Endothelial cell (in vitro differentiated cells): Measurements from ENCODE around the gene DAAM1. TPM values are rescaled to one million over a fixed set of nuclear protein-coding genes. Genes with fewer than 3 reads are reported as not detected.

Experiments
- DNase-seq: peaks from one replicate; pipeline ENCODE4 v3.0.0; 2021; ENCODE audit warnings: low spot score
- H3K27ac Mint-ChIP-seq: one replicate; pipeline ENCODE4 v1.8.0; 2021; ENCODE audit warnings: mixed read lengths, inconsistent platforms; ENCODE audit not compliant: unreplicated experiment
- H3K27me3 Mint-ChIP-seq: one replicate; pipeline ENCODE4 v1.8.0; 2021; ENCODE audit warnings: mild to moderate bottlenecking, moderate library complexity, mixed read lengths, inconsistent platforms; ENCODE audit not compliant: unreplicated experiment
- H3K36me3 Mint-ChIP-seq: one replicate; pipeline ENCODE4 v1.8.0; 2021; ENCODE audit warnings: mild to moderate bottlenecking, low read depth, mixed read lengths, inconsistent platforms; ENCODE audit not compliant: unreplicated experiment
- H3K4me1 Mint-ChIP-seq: one replicate; pipeline ENCODE4 v1.8.0; 2021; ENCODE audit warnings: mild to moderate bottlenecking, mixed read lengths, inconsistent platforms; ENCODE audit not compliant: unreplicated experiment
- H3K4me3 Mint-ChIP-seq: one replicate; pipeline ENCODE4 v1.8.0; 2021; ENCODE audit warnings: mild to moderate bottlenecking, mixed read lengths, inconsistent platforms; ENCODE audit not compliant: unreplicated experiment
- H3K9me3 Mint-ChIP-seq: one replicate; pipeline ENCODE4 v1.8.0; 2021; ENCODE audit warnings: mixed read lengths, inconsistent platforms; ENCODE audit not compliant: unreplicated experiment
- total RNA-seq: library from RNA; stranded (reverse); fragmentation: NEBNext Ultra II Directional; extraction: Animal tissue kit (Norgen Biotek cat#: 25700); gene quantifications from one replicate; pipeline ENCODE4 v1.2.1, GENCODE V29; 2021; ENCODE audit not compliant: unreplicated experiment
- TF ChIP-seq, protein P1 (sequence below): fragments of 200-600 bp; sonication (generic); IDR thresholded peaks from one replicate; pipeline ENCODE4 v1.5.0; 2021; ENCODE audit warnings: antibody characterized with exemption; ENCODE audit not compliant: unreplicated experiment

Gene DAAM1
- total RNA-seq, 1 donor from 2014 or later = 103 TPM

DNA sequence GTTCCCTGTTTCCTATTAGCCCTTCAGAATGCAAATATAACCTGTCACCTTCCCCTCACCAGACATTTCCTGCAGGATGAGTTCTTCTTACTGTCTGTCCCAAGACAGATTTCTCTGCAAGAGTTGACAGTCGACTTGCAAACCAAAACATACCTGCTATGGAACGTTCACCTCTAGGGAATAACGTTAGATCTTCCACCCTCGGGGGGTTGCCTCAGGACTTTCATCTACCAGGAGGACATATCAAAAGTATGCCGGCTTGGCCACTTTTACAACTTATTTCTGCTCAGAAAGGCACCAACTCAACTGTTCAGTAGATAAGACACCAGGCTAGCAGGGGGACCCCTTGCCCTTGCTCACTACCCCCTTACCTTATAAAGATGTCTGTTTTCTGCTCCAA, 92.5 kb downstream of the DAAM1 start:
- Mint-ChIP-seq H3K4me3 (no peak overlapping the region), H3K4me1 (peaks cover 7% of the 10 kb centered on the region), H3K9me3 (peaks cover 5% of the 10 kb centered on the region), H3K27ac (no peak overlapping the region), H3K36me3 (peaks cover 16% of the 10 kb centered on the region), H3K27me3 (no peaks in the 10 kb centered on the region)
- TF ChIP-seq, protein P1, sequence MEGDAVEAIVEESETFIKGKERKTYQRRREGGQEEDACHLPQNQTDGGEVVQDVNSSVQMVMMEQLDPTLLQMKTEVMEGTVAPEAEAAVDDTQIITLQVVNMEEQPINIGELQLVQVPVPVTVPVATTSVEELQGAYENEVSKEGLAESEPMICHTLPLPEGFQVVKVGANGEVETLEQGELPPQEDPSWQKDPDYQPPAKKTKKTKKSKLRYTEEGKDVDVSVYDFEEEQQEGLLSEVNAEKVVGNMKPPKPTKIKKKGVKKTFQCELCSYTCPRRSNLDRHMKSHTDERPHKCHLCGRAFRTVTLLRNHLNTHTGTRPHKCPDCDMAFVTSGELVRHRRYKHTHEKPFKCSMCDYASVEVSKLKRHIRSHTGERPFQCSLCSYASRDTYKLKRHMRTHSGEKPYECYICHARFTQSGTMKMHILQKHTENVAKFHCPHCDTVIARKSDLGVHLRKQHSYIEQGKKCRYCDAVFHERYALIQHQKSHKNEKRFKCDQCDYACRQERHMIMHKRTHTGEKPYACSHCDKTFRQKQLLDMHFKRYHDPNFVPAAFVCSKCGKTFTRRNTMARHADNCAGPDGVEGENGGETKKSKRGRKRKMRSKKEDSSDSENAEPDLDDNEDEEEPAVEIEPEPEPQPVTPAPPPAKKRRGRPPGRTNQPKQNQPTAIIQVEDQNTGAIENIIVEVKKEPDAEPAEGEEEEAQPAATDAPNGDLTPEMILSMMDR = no peak
- DNase-seq = no peak

DNA sequence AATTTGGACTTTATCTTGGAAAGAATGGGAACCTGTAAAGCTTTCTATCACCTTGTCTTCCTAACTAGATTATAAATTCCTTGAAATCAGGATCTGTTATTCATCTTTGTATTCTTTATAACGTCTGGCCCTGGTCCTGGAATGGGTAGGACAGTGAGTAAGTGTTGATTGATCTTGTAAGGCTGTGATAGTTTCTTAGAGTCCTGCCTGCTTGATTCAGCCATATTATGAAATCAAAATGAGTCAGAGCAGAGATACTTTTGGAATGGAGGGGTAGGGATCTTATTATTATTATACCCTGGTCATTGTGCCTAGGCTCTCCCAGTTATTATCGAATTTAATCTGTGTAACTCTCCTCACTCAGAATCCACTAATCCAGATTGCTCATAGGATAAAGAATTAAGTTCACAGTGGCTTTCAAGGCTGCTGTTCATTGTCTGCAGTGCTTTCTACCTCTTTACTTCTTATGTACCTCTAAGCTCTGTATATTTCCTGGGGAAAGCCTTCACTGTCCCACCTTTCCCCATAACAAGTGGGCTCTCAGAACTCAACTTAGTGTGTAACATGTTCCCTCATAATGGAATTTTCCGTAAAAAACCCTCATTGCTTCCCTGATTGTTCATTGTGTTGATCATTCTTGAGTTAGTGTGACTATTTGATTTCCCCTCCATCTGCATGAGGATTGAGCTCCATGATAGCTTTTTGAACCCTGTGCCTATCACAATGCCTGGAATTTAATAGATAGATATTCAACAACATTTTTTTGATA, 93.3 kb downstream of the DAAM1 start:
- Mint-ChIP-seq H3K36me3 (peaks cover 16% of the 10 kb centered on the region), H3K4me3 (no peak overlapping the region), H3K9me3 (peaks cover 5% of the 10 kb centered on the region), H3K27me3 (no peaks in the 10 kb centered on the region), H3K27ac (no peak overlapping the region), H3K4me1 (peaks cover 7% of the 10 kb centered on the region)
- no peak for DNase-seq
- TF ChIP-seq, protein P1 = no peak

DNA sequence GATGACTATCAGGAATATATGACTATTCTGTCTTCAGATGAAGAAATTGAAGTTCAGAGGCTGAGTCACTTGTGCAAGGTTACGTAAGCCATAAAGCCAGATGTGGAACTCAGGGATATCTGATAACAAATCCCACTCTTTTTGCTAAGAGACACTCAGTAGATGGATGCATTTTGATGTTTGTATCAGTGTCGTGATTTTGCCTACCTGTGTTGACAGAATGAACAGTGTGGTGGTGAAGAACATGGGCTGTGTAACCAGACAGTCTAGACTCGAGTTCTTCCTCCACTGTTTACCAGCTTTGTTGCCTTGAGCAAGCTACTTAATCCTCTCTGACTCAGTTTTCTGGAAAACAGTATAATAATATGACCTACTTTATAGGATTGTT, 93.9 kb downstream of the DAAM1 start:
- Mint-ChIP-seq H3K27ac (no peak overlapping the region), H3K4me3 (no peak overlapping the region)
- TF ChIP-seq, protein P1 = no peak

DNA sequence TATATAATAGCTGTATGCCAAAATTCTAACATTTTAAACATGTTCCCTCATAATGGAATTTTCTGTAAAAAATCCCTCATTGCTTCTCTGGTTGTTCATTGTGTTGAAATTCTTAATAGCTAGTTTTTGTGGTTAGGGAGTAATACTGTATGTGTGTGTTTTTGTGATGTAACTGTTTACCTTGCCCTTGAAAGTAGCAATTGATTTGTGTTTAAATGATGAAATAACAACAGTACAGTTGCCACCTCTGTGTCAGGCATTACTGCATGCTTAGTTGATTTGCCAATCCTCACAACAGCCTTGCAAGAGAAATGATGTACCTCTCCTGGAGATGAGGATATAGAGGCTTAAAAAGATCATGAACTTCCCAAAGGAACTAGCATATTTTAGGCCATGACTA, 94.9 kb downstream of the DAAM1 start:
- Mint-ChIP-seq H3K27me3 (no peaks in the 10 kb centered on the region), H3K9me3 (peaks cover 5% of the 10 kb centered on the region), H3K4me3 (no peak overlapping the region), H3K36me3 (peaks cover 22% of the 10 kb centered on the region), H3K4me1 (peaks cover 8% of the 10 kb centered on the region), H3K27ac (no peak overlapping the region)
- DNase-seq = no peak
- TF ChIP-seq, protein P1 = no peak

More for the DNA sequence above, 93.9 kb downstream of the DAAM1 start:
- H3K36me3 Mint-ChIP-seq = peaks cover 16% of the 10 kb centered on the region
- H3K4me1 Mint-ChIP-seq = peaks cover 5% of the 10 kb centered on the region
- DNase-seq = no peak
- H3K27me3 Mint-ChIP-seq = no peaks in the 10 kb centered on the region
- peaks cover 5% of the 10 kb centered on the region for H3K9me3 Mint-ChIP-seq

DNA sequence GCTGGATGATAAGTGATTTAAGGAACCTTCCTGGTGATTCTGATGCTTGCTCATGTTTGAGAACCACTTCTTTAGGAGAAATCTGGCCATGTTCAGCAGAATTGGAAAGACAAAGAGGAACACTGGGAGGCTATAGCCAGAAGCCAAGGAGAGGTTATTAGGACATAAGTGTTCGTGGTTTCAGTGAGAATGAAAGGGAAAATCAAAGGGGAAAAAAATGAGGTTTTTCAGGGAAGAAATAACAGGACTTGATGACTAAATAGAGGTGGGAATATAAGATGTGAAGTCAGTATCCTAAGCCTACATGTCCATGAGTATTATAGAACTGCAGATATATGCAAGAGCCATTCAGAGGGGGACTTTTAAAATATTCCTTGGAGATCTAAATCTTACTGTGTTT, 95.6 kb downstream of the DAAM1 start:
- H3K36me3 Mint-ChIP-seq = peaks cover 26% of the 10 kb centered on the region
- H3K4me1 Mint-ChIP-seq = peaks cover 12% of the 10 kb centered on the region
- DNase-seq = no peak
- H3K27me3 Mint-ChIP-seq = no peaks in the 10 kb centered on the region
- TF ChIP-seq, protein P1 = no peak
- H3K27ac Mint-ChIP-seq = no peak overlapping the region
- H3K4me3 Mint-ChIP-seq = no peak overlapping the region
- H3K9me3 Mint-ChIP-seq = peaks cover 5% of the 10 kb centered on the region
